HG03571 (cell line): ENCODE data around the gene KMT2B.
A peak's percentile ranks its signal among the peaks of the same experiment; 100 is the strongest.

ENCODE experiments used
- ATAC-seq: cut with Tn5 transposase; IDR thresholded peaks from one replicate; pipeline ENCODE4 v1.9.1; 2021; ENCODE audit not compliant: unreplicated experiment

The KMT2B gene

GRCh38 chr19:35725216-35725861, 7.5 kb downstream of the KMT2B start:
- no peak for ATAC-seq

GRCh38 chr19:35727053-35727955, 9.5 kb downstream of the KMT2B start:
- no peak for ATAC-seq

- ATAC-seq, result no peak
Observed at GRCh38 chr19:35727956-35728706, 10.3 kb downstream of the KMT2B start.

- no peak for ATAC-seq
Observed at GRCh38 chr19:35729021-35729420, 11.2 kb downstream of the KMT2B start.

- ATAC-seq, result no peak
Observed at GRCh38 chr19:35729763-35730162, 12.0 kb downstream of the KMT2B start.

- ATAC-seq, result no peak
Observed at GRCh38 chr19:35730326-35730725, 12.5 kb downstream of the KMT2B start.

- ATAC-seq, result no peak
Observed at GRCh38 chr19:35731353-35731752, 13.6 kb downstream of the KMT2B start.

GRCh38 chr19:35731779-35732405, 14.1 kb downstream of the KMT2B start:
- no peak for ATAC-seq

GRCh38 chr19:35732540-35733179, 14.9 kb downstream of the KMT2B start:
- ATAC-seq, result no peak

GRCh38 chr19:35733180-35734125, 15.7 kb downstream of the KMT2B start:
- no peak for ATAC-seq

- no peak for ATAC-seq
Observed at GRCh38 chr19:35734273-35734672, 16.5 kb downstream of the KMT2B start.

GRCh38 chr19:35734889-35735288, 17.1 kb downstream of the KMT2B start:
- no peak for ATAC-seq

- no peak for ATAC-seq
Observed at GRCh38 chr19:35736913-35737886, 19.4 kb downstream of the KMT2B start.

- ATAC-seq, result no peak
Observed at GRCh38 chr19:35738021-35738886, 20.5 kb downstream of the KMT2B start.

GRCh38 chr19:35738887-35739229, 21.1 kb downstream of the KMT2B start:
- no peak for ATAC-seq

GRCh38 chr19:35739275-35740107, 21.7 kb downstream of the KMT2B start:
- ATAC-seq, result no peak

- peak; percentile 10 for ATAC-seq
Observed at GRCh38 chr19:35740108-35740422, 22.3 kb downstream of the KMT2B start.
